ENCODE results near the gene NMNAT3.

DNA sequence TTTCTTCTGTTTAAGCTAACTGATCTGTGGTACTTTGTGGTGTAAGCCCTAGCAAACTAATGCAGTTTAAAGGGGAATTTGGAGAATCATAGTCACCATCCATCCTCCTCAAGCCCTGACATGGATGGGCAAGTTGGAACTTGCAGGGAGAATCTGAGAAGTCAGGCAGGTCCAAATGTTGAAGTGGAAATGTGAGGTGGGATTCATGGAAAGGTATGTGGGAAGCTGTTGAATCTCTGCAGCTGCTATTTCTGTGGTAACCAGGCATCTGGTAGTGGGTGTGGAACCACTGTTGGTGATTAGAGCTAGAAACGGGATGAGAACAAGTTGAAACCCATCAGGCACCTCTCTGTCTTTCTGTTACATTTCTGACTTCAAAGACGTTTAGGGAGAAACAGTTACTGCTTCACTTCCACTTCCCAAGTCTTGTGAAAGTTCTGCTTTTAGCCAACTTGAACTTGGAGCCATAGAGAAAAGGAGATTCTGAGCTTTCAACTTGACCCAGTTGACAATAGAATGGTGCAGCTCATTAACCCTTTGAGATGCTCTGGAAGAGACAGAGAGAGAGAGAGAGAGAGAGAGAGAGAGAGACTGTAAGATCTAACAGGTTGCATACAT lies 38.1 kb upstream of the NMNAT3 start:
- no peak for TF ChIP-seq PKNOX1 (IDR thresholded peaks at IDR 0.05)
- no peak for TF ChIP-seq FOXA1 (IDR thresholded peaks at IDR 0.05)

Data from HEK293T (cell line).